GM19035 (cell line): Measurements from ENCODE around the gene AACS.
"Not testable (repeated sequence)": the region's sequence is repeated elsewhere in the genome, so short reads cannot be mapped to it uniquely, and the experiment has no call there.

Source experiments
- ATAC-seq: cut with Tn5 transposase; IDR thresholded peaks from one replicate; pipeline ENCODE4 v1.9.1; 2021; ENCODE audit not compliant: unreplicated experiment

AACS gene

GRCh38 chr12:125055591-125055990 is 9.6 kb upstream of the AACS start:
- no peak for ATAC-seq

- no peak for ATAC-seq
These were observed 8.9 kb upstream of the AACS start for GRCh38 chr12:125056306-125056705.

GRCh38 chr12:125057708-125058107 is 7.5 kb upstream of the AACS start:
- no peak for ATAC-seq

- ATAC-seq: no peak
These were observed 4.0 kb upstream of the AACS start for GRCh38 chr12:125061229-125061628.

GRCh38 chr12:125063522-125063921 is 1.7 kb upstream of the AACS start:
- ATAC-seq: not testable (repeated sequence)

GRCh38 chr12:125064492-125064891 is 743 bp upstream of the AACS start:
- no peak for ATAC-seq

GRCh38 chr12:125065919-125066570 is 810 bp downstream of the AACS start:
- ATAC-seq: no peak

GRCh38 chr12:125068391-125068790 is 3.2 kb downstream of the AACS start:
- no peak for ATAC-seq

GRCh38 chr12:125069616-125070015 is 4.4 kb downstream of the AACS start:
- ATAC-seq: no peak

- ATAC-seq: no peak
These were observed 4.9 kb downstream of the AACS start for GRCh38 chr12:125070112-125070511.

GRCh38 chr12:125070661-125071390 is 5.6 kb downstream of the AACS start:
- peak; percentile 10 for ATAC-seq

- ATAC-seq: peak; percentile 48
These were observed 6.2 kb downstream of the AACS start for GRCh38 chr12:125071456-125071855.

- ATAC-seq: no peak
These were observed 7.3 kb downstream of the AACS start for GRCh38 chr12:125072496-125072895.

GRCh38 chr12:125074294-125074693 is 9.1 kb downstream of the AACS start:
- ATAC-seq: not testable (repeated sequence)

GRCh38 chr12:125076103-125076502 is 10.9 kb downstream of the AACS start:
- ATAC-seq: no peak

GRCh38 chr12:125079084-125079483 is 13.8 kb downstream of the AACS start:
- ATAC-seq: no peak

- no peak for ATAC-seq
These were observed 14.7 kb downstream of the AACS start for GRCh38 chr12:125079648-125080645.

- ATAC-seq: no peak
These were observed 16.2 kb downstream of the AACS start for GRCh38 chr12:125081427-125081826.

- no peak for ATAC-seq
These were observed 17.8 kb downstream of the AACS start for GRCh38 chr12:125083072-125083471.

GRCh38 chr12:125088199-125088598 is 23.0 kb downstream of the AACS start:
- not testable (repeated sequence) for ATAC-seq

GRCh38 chr12:125089083-125089482 is 23.8 kb downstream of the AACS start:
- ATAC-seq: no peak
